Peyer's patch (tissue), 4 donors: Measurements from ENCODE around the gene LRCOL1.

Experiments used
- POLR2A ChIP-seq, 2 donors: fragments of 450-650 bp; IDR thresholded peaks; one replicate each; pipeline ENCODE4 v1.5.1; 2017; ENCODE audit warnings: antibody characterized with exemption in 2 of 2, mild to moderate bottlenecking in 2 of 2, moderate library complexity in 2 of 2
- TF ChIP-seq, protein P1 (sequence below), 6 experiments: fragments of 450-650 bp in 4 of 6; fragments of 200-600 bp in 2 of 6; sonication (generic) in 1 of 6; IDR thresholded peaks; one replicate each; pipeline ENCODE4 v1.5.1; 2017 to 2019; ENCODE audit warnings: antibody characterized with exemption in 6 of 6, mild to moderate bottlenecking in 3 of 6, moderate library complexity in 1 of 6

DNA sequence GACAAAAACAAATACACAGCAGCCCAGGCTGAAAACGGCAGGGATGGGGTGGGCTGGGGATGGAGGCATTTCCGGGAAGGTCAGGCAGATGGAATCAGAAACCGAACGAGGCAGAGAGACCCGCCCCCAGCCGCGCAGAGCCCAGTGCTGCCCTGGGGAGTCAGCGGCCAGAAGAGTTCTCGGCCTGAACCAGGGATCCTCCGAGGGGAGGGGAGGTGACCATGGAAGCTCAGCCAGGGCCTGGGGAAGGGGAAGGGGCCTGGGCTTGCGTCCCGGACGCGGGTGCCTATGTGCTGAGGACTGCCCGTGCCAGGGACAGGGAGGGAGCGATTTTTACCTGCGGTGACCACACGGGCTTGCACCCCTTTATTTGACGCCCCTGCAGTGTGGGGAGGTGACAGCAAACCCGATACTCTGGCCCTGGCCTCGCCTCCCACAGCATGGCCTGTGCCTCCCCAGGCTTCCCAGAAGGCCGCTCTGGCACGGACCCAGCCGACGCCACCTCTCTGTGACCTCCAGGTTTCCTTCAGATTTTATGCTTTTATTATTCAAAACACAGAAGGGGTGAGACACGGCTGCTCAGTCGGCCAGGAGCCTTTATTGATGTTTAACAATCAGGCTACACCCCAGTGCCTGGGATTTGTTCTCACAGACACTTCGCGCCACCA, 7.7 kb downstream of the LRCOL1 start:
- TF ChIP-seq, protein P1, sequence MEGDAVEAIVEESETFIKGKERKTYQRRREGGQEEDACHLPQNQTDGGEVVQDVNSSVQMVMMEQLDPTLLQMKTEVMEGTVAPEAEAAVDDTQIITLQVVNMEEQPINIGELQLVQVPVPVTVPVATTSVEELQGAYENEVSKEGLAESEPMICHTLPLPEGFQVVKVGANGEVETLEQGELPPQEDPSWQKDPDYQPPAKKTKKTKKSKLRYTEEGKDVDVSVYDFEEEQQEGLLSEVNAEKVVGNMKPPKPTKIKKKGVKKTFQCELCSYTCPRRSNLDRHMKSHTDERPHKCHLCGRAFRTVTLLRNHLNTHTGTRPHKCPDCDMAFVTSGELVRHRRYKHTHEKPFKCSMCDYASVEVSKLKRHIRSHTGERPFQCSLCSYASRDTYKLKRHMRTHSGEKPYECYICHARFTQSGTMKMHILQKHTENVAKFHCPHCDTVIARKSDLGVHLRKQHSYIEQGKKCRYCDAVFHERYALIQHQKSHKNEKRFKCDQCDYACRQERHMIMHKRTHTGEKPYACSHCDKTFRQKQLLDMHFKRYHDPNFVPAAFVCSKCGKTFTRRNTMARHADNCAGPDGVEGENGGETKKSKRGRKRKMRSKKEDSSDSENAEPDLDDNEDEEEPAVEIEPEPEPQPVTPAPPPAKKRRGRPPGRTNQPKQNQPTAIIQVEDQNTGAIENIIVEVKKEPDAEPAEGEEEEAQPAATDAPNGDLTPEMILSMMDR (IDR thresholded peaks at IDR 0.05): no peak
- no peak for TF ChIP-seq POLR2A (IDR thresholded peaks at IDR 0.05)
